ENCODE results near the gene SLC9A9. TPM values are rescaled to one million over a fixed set of nuclear protein-coding genes. Genes with fewer than 3 reads are reported as not detected.

The SLC9A9 gene
- total and polyA plus RNA-seq, 10 donors: 10.8 to 58.2 (median 44.7) TPM

- WGBS, 5 donors: 85 to 98% (median 90%) methylated on average over 2 of the region's 2 CpGs
These were observed 269.3 kb downstream of the SLC9A9 start for GRCh38 chr3:143578810-143579435.

GRCh38 chr3:143576568-143577270 lies 271.5 kb downstream of the SLC9A9 start:
- Histone ChIP-seq H3K9me3 (no peaks in the 10 kb centered on the region), H3K4me1 (peaks cover 0 to 2% (median 0%) of the 10 kb centered on the region in 6 donors), H3K27ac (no peak overlapping the region), H3K36me3 (peaks cover 0 to 64% (median 4%) of the 10 kb centered on the region in 6 donors), H3K4me3 (no peak overlapping the region), H3K27me3 (replicated peaks in 1 of 7) (no peaks in the 10 kb centered on the region)
- no peak for TF ChIP-seq POLR2AphosphoS5 (IDR thresholded peaks at IDR 0.05)
- TF ChIP-seq, protein P1, sequence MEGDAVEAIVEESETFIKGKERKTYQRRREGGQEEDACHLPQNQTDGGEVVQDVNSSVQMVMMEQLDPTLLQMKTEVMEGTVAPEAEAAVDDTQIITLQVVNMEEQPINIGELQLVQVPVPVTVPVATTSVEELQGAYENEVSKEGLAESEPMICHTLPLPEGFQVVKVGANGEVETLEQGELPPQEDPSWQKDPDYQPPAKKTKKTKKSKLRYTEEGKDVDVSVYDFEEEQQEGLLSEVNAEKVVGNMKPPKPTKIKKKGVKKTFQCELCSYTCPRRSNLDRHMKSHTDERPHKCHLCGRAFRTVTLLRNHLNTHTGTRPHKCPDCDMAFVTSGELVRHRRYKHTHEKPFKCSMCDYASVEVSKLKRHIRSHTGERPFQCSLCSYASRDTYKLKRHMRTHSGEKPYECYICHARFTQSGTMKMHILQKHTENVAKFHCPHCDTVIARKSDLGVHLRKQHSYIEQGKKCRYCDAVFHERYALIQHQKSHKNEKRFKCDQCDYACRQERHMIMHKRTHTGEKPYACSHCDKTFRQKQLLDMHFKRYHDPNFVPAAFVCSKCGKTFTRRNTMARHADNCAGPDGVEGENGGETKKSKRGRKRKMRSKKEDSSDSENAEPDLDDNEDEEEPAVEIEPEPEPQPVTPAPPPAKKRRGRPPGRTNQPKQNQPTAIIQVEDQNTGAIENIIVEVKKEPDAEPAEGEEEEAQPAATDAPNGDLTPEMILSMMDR (IDR thresholded peaks at IDR 0.05 in 8 of 11, conservative IDR thresholded peaks at IDR 0.05 in 3 of 11): no peak
- no peak for TF ChIP-seq POLR2A (IDR thresholded peaks at IDR 0.05)
- intact Hi-C loops (cut with DNase I; ENCODE audit: low total_unique reads): no loop called here
- 87 to 95% (median 93%) methylated on average over 5 of the region's 5 CpGs for WGBS, 5 donors
- no peak for DNase-seq

More at GRCh38 chr3:143578810-143579435, 269.3 kb downstream of the SLC9A9 start:
- Histone ChIP-seq H3K4me1 (no peaks in the 10 kb centered on the region), H3K36me3 (peaks cover 0 to 55% (median 3%) of the 10 kb centered on the region in 6 donors), H3K9me3 (no peaks in the 10 kb centered on the region), H3K27me3 (replicated peaks in 1 of 7) (no peaks in the 10 kb centered on the region), H3K27ac (no peak overlapping the region), H3K4me3 (no peak overlapping the region)
- intact Hi-C loops (cut with DNase I; ENCODE audit: low total_unique reads): no loop called here
- TF ChIP-seq POLR2AphosphoS5 (IDR thresholded peaks at IDR 0.05): no peak
- TF ChIP-seq POLR2A (IDR thresholded peaks at IDR 0.05): no peak
- TF ChIP-seq, protein P1 (IDR thresholded peaks at IDR 0.05 in 8 of 11, conservative IDR thresholded peaks at IDR 0.05 in 3 of 11): no peak
- DNase-seq: no peak

DNA sequence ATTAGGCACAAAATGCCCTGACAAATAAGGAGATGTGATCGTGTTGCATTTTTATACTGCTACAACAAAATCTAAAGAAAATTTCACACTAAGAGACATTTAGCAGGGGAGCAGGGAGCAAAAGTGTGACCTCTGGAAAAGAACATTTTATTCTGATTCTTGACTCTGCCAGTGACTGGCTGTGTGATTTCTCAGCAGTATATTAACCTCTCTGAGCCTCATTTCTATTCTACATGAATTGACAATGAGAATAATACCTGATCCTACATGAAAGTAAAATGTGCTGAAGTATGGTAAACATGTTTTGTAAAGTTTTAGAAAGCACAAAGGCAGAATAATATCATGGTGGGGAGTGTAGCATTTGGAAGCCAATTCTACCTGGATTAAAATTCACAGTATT lies 273.3 kb downstream of the SLC9A9 start:
- Histone ChIP-seq H3K4me3 (no peak overlapping the region), H3K4me1 (peaks cover 0 to 5% (median 0%) of the 10 kb centered on the region in 6 donors), H3K36me3 (peaks cover 0 to 65% (median 4%) of the 10 kb centered on the region in 6 donors), H3K27me3 (replicated peaks in 1 of 7) (no peaks in the 10 kb centered on the region), H3K27ac (no peak overlapping the region), H3K9me3 (no peaks in the 10 kb centered on the region)
- WGBS, 5 donors: 89 to 100% (median 91%) methylated on average over 1 of the region's 1 CpG
- TF ChIP-seq, protein P1 (IDR thresholded peaks at IDR 0.05 in 8 of 11, conservative IDR thresholded peaks at IDR 0.05 in 3 of 11): no peak
- TF ChIP-seq POLR2AphosphoS5 (IDR thresholded peaks at IDR 0.05) (no peak), POLR2A (IDR thresholded peaks at IDR 0.05) (no peak)
- DNase-seq: no peak
- intact Hi-C loops (cut with DNase I; ENCODE audit: low total_unique reads): no loop called here
